OCI-LY7 (cell line): ENCODE results near the gene SULT6B1.
A peak's percentile ranks its signal among the peaks of the same experiment; 100 is the strongest.

Experiments
- EZH2phosphoT487 ChIP-seq: fragments of 200-600 bp; sonication (generic); IDR thresholded peaks from 2 replicates; pipeline ENCODE4 v1.6.1; 2018; ENCODE audit warnings: low read depth, borderline replicate concordance, mild to moderate bottlenecking, mixed run types, antibody characterized with exemption, low read length, moderate library complexity, mixed read lengths
- TF ChIP-seq, protein P1 (sequence below): fragments of 200-600 bp; sonication (generic); conservative IDR thresholded peaks from 2 replicates; pipeline ENCODE4 v1.5.1; 2014; ENCODE audit warnings: mild to moderate bottlenecking, antibody characterized with exemption, low read length, moderate library complexity, mixed read lengths

DNA sequence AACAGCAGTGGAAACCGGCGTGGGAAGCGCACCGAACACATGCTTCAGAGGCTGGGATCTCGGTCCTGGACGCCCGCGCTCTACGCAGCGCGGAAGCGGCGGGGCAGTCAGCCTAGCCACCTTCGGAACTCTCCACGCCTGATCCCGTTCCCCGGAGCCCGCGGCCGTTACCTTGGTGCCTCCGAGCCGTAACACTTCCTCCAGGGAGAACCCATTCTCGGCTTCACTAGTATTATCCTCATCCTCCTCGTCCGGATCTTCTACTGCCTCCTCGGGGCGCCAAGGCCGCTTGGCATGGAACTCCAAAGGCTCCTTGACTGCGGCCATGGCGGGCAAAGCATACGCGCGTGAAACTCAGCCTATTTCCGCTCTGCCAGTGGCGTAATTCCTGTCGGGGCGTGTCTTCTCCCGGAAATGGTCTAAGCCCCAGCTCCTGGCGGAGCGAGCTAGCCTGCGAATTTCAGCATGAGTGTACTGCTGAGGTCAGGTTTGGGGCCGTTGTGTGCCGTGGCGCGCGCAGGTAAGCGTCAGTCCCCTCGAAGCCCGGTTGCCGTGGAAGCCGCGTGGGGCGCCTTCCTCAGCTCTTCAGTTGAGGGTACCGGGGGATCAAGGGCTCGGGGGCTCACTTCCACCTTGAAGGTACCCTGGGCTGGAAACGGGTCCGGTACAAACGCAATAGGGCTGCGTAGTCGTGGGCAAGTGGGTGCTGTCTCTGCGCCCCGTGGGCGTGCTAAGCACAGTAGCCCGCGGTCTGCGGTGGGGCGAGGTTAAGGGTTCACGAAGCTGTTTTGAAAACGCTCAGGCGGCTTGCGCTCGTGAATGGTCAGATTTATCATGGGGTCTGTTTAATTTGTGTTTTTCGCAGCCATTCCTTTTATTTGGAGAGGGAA lies 43.0 kb upstream of the SULT6B1 start, which contains the start of the genes CEBPZ and NDUFAF7:
- TF ChIP-seq, protein P1, sequence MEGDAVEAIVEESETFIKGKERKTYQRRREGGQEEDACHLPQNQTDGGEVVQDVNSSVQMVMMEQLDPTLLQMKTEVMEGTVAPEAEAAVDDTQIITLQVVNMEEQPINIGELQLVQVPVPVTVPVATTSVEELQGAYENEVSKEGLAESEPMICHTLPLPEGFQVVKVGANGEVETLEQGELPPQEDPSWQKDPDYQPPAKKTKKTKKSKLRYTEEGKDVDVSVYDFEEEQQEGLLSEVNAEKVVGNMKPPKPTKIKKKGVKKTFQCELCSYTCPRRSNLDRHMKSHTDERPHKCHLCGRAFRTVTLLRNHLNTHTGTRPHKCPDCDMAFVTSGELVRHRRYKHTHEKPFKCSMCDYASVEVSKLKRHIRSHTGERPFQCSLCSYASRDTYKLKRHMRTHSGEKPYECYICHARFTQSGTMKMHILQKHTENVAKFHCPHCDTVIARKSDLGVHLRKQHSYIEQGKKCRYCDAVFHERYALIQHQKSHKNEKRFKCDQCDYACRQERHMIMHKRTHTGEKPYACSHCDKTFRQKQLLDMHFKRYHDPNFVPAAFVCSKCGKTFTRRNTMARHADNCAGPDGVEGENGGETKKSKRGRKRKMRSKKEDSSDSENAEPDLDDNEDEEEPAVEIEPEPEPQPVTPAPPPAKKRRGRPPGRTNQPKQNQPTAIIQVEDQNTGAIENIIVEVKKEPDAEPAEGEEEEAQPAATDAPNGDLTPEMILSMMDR, result 0 out of 2 replicates have a peak, but pooled peaks have one; percentile 18
- TF ChIP-seq EZH2phosphoT487, result no peak
